GM12875 (cell line): ENCODE data around the gene ZGPAT.
A peak's percentile ranks its signal among the peaks of the same experiment; 100 is the strongest.
"Not testable (repeated sequence)": the region's sequence is repeated elsewhere in the genome, so short reads cannot be mapped to it uniquely, and the experiment has no call there.

Source experiments
- H3K4me3 ChIP-seq: one replicate; pipeline ENCODE4 v1.5.1; 2011; ENCODE audit warnings: low read depth, low read length, control low read depth
- TF ChIP-seq, protein P1 (sequence below): IDR thresholded peaks from 2 replicates; pipeline ENCODE4 v1.5.1; 2011; ENCODE audit warnings: low read depth, mild to moderate bottlenecking, control low read depth, inconsistent platforms, low read length, moderate library complexity, borderline replicate concordance; ENCODE audit not compliant: insufficient read depth

The ZGPAT gene

DNA sequence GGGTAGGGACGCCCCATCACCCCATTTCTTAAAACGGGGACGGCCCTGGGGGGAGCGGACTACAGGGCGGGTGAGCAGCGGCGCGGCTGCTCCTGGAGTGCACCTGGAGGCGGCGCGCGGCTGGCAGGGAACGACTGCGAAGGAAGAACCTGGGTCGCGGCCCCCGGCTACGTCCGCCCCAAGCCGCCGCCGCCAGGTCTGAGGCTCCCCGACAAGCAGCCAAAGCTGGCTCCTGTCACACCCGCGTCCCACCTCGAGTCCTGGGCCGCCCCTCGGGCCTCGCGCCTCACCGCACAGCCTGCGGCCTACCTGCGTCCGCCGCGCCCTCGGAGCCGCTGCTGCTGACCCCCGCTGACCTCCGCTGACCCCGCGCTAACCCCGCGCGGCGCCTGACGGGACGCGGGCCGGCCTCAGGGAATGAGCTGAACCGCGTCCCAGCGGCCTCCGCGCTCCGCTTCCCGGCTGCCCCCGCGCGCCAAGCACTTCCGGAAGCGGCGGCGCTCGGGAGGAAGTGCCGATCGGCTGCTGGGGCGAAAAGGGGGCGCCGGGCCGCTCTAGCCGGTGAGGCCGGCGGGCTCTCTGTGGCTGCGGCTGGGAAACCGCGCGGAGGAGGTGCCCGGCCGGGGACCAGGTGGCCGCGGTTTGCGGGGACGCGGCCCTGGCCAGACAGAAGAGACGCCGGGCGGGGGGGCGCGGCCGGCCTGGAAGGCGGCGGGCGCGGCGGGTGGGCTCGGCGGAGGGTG lies at the start of gene ZGPAT, which contains the start of gene ARFRP1:
ZGPAT (plus strand) TSS at position 482 of the 743 bp plus-strand sequence. CDS start 542 bp downstream, outside the sequence.
ARFRP1 (minus strand) TSS at position 419 of the 743 bp plus-strand sequence. CDS start 885 bp downstream, outside the sequence.
- TF ChIP-seq, protein P1, sequence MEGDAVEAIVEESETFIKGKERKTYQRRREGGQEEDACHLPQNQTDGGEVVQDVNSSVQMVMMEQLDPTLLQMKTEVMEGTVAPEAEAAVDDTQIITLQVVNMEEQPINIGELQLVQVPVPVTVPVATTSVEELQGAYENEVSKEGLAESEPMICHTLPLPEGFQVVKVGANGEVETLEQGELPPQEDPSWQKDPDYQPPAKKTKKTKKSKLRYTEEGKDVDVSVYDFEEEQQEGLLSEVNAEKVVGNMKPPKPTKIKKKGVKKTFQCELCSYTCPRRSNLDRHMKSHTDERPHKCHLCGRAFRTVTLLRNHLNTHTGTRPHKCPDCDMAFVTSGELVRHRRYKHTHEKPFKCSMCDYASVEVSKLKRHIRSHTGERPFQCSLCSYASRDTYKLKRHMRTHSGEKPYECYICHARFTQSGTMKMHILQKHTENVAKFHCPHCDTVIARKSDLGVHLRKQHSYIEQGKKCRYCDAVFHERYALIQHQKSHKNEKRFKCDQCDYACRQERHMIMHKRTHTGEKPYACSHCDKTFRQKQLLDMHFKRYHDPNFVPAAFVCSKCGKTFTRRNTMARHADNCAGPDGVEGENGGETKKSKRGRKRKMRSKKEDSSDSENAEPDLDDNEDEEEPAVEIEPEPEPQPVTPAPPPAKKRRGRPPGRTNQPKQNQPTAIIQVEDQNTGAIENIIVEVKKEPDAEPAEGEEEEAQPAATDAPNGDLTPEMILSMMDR: no peak
- peak within 1 kb of the TSS; percentile 77 for H3K4me3 ChIP-seq

- TF ChIP-seq, protein P1: no peak
- H3K4me3 ChIP-seq: peak overlapping the region; percentile 59
Observed at GRCh38 chr20:63658749-63659187, 49.1 kb upstream of the ZGPAT start.

DNA sequence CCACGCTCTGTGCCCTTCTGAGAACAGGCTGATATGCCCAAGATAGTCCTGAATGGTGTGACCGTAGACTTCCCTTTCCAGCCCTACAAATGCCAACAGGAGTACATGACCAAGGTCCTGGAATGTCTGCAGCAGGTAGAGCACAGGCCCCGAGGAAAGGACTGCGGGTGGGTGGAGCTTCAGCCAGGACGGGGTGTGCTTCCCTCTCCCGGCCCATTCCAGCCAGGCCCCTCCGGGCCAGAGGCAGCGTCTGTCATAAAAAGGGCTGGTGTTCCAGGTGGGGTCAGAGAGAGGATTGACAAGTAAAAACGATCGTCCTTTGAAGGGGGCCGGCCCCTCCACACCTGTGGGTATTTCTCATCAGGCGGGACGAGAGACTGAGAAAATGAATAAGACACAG lies 48.5 kb upstream of the ZGPAT start:
- H3K4me3 ChIP-seq: peak overlapping the region; percentile 59
- TF ChIP-seq, protein P1: no peak

- H3K4me3 ChIP-seq: not testable (repeated sequence)
Observed at GRCh38 chr20:63660174-63660573, 47.7 kb upstream of the ZGPAT start.

- TF ChIP-seq, protein P1: no peak
- no peak overlapping the region for H3K4me3 ChIP-seq
Observed at GRCh38 chr20:63660622-63661021, 47.2 kb upstream of the ZGPAT start.

- TF ChIP-seq, protein P1: no peak
- H3K4me3 ChIP-seq: no peak overlapping the region
Observed at GRCh38 chr20:63661108-63661507, 46.7 kb upstream of the ZGPAT start.

GRCh38 chr20:63661959-63662812 lies 45.7 kb upstream of the ZGPAT start:
- TF ChIP-seq, protein P1: no peak
- H3K4me3 ChIP-seq: no peak overlapping the region
